ENCODE results near the gene ARID4A.
"Not testable (repeated sequence)": the region's sequence is repeated elsewhere in the genome, so short reads cannot be mapped to it uniquely, and the experiment has no call there.

ARID4A gene, protein sequence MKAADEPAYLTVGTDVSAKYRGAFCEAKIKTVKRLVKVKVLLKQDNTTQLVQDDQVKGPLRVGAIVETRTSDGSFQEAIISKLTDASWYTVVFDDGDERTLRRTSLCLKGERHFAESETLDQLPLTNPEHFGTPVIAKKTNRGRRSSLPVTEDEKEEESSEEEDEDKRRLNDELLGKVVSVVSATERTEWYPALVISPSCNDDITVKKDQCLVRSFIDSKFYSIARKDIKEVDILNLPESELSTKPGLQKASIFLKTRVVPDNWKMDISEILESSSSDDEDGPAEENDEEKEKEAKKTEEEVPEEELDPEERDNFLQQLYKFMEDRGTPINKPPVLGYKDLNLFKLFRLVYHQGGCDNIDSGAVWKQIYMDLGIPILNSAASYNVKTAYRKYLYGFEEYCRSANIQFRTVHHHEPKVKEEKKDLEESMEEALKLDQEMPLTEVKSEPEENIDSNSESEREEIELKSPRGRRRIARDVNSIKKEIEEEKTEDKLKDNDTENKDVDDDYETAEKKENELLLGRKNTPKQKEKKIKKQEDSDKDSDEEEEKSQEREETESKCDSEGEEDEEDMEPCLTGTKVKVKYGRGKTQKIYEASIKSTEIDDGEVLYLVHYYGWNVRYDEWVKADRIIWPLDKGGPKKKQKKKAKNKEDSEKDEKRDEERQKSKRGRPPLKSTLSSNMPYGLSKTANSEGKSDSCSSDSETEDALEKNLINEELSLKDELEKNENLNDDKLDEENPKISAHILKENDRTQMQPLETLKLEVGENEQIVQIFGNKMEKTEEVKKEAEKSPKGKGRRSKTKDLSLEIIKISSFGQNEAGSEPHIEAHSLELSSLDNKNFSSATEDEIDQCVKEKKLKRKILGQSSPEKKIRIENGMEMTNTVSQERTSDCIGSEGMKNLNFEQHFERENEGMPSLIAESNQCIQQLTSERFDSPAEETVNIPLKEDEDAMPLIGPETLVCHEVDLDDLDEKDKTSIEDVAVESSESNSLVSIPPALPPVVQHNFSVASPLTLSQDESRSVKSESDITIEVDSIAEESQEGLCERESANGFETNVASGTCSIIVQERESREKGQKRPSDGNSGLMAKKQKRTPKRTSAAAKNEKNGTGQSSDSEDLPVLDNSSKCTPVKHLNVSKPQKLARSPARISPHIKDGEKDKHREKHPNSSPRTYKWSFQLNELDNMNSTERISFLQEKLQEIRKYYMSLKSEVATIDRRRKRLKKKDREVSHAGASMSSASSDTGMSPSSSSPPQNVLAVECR

DNA sequence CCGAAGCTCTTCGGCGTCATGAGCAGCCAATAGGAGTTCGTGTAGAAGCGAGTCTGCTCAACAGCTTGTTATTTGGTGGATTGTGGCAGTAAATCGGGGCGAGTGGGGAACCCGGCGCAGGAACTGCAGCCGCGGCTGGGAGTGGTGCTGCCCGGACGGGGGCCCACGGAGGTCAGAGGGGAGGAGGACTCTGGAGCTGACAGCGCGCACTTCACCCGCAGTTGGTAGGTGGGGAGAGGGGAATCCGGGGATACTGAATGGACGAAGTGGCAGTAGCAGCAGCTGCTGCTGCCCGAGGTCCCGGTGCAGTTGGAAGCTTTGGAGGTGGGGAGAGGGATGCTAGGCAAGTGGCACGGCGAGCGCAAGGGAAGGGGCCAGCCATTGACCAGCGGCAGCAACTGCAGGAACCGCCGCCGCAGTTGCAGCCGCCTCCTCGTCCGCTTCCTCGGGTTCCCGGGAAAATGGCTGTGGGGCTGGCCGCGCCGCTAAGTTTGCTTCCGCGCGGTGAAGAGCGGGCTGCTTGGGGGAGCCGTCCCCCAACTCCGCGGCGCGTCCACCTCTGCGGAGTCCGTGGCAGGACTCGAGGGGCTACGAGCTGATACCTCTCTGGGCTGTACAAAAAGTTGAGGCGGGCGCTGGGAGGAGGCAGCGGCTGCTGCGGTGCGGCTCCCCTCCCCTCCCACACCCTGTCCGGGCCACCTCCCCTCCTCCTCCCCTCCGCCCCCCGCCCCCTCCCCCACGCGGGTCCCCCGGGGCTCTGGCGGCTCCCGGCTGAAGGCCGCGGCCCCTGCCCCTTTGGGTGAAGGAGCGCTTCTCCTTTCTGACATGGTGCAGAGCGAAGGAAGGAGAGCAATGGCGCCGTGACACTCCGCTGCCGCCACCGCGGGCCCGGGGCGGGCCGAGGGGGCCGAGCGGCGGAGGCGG lies at the start of gene ARID4A:
TSS of gene ARID4A (plus strand) at position 79 of the 924 bp plus-strand sequence. CDS start 1,300 bp downstream, outside the sequence.
- peak; percentile 65 for DNase-seq

DNA sequence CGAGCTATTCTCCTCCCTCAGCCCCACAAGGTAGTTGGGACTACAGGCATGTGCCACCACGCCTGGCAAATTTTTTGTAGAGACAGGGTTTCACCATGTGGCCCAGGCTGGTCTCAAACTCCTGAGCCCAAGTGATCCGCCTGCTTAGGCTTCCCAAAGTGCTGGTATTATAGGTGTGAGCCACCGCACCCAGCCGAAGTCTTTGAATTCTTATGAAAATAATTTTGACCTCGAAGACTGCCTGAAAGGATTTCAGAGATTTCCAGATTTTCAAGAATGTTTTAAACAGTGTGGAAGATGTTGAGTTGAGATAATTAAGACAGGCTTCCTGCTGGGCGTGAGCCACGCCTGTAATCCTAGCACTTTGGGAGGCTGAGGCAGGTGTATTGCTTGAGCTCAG lies 48.7 kb upstream of the ARID4A start:
- DNase-seq: no peak

DNA sequence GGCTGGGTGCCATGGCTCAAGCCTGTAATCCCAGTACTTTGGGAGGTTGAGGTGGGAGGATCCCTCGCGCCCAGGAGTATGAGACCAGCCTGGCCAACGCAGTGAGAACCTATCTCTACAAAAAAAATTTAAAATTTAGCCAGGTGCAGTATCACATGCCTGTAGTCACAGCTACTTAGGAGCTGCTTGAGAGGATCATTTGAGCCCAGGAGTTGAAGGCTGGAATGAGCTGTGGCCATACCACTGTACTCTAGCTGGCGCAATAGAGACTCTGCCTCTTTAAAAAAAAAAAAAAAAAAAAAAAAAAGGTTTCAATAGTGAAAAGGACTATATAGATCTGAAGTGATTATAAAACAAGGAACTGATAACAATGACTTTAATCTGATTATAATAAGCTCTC lies 40.2 kb upstream of the ARID4A start:
- DNase-seq: no peak

DNA sequence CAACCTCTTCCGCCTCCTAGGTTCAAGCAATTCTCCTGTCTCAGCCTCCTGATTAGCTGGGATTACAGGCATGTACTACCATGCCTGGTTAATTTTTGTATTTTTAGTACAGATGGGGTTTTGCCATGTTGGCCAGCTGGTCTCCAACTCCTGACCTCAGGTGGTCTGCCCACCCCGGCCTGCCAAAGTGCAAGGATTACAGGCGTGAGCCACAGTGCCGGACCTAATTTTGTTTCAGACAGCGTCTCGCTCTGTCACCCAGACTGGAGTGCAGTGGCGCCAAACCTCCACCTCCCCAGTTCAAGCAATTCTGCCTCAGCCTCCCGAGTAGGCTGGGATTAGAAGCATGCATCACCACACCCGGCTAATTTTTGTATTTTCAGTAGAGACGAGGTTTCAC lies 36.4 kb upstream of the ARID4A start:
- not testable (repeated sequence) for DNase-seq

DNA sequence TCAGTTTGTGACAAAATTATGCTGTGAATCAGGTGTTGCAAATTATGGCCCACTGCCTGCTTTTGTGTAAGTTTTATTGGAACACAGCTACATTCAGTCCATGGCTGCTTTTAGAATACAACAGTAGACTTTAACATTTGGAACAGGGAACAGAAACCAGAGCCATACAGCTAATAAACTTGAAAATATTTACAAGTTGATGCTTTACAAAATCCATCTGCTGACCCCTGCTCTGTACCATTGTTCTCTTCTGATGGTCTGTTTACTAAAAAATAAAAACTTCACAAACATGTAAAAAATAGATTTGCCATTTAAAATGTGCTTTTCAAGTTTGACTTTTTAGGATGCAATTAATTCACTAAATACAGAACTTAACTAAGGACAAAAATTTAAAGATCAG lies 33.0 kb upstream of the ARID4A start:
- no peak for DNase-seq

DNA sequence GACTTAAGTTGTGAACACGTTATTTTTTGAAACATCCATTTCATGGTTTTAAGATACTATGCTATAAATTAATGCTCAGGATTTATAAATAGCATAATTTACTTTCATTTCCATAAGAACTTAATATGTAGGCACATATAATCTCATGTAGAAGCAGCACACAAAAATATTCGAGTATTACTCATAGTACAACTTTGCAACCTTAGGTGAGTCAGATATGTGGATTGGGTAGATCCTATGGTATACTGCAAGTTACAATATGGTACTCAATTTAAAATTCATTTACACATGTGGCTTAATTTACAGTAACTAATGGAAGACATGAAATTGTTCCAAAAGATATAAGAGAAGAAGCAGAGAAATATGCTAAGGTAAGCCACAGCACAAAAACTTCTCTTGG lies 27.7 kb upstream of the ARID4A start:
- no peak for DNase-seq

DNA sequence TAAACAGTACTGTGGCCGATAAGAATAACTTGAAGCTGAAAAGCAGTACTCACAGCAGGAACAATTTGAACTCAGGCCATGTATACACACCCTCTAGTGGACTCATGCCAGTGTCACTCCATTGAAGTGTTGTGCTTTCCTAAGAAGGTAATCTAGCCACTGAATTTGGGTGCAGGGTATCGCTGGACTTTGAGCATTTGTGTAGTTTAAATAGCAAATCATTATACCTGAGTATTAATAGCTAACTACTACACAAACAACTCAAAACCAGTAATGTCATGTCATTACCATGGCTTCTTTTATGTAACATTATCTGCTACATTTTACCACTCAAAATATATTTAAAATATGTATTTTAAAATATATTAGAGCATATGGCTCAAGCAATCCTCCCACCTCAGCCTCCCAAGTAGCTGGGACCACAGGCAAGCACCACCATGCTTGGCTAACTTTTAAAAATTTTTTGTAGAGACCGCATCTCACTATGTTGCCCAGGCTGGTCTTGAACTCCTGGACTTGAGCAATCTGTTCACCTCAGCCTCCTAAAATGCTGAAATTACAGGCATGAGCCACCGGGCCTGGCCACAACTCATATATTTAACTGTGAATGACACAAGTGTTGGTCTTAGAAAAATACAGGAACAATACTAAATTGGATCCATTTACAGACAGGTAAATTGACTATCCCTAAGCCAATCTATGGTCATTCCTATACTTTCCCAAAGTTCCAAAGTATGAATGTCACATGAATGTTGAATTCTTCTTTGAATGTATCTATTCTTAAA lies 25.6 kb upstream of the ARID4A start:
- no peak for DNase-seq

GRCh38 chr14:58274881-58275280 lies 23.5 kb upstream of the ARID4A start:
- no peak for DNase-seq

DNA sequence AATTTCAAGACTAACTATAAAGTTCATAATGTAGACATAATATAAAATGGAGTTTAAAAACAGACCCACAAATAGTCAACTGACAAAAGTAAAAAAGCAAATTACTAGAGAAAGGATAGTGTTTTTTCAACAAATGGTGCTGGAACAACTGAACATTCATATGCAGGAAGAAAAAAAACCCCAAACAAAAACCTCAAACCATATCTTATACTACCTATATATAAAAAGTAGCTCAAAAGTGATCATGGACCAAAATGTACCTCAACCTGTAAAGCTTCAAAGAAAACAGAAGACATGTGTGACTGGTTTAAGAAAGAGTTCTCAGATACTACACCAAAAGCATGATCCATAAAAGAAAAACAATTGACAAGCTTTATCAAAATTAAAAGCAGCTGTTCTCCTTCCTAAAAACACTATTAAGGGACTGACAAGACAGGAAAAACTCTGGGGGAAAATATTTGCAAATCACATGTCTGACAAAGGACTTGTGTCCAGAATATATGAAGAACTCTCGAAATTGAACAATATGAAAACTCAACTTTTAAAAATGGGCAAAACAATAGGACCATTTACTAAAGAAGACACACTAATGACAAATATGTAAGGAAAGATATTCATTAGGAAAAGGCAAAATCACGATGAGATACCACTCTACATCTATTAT lies 22.7 kb upstream of the ARID4A start:
- no peak for DNase-seq

GRCh38 chr14:58276208-58276607 lies 22.1 kb upstream of the ARID4A start:
- no peak for DNase-seq

- DNase-seq: no peak
Observed at GRCh38 chr14:58278177-58278576, 20.2 kb upstream of the ARID4A start.

GRCh38 chr14:58280954-58281787 lies 17.2 kb upstream of the ARID4A start:
- DNase-seq: peak; percentile 48

GRCh38 chr14:58281969-58282368 lies 16.4 kb upstream of the ARID4A start:
- DNase-seq: no peak

DNA sequence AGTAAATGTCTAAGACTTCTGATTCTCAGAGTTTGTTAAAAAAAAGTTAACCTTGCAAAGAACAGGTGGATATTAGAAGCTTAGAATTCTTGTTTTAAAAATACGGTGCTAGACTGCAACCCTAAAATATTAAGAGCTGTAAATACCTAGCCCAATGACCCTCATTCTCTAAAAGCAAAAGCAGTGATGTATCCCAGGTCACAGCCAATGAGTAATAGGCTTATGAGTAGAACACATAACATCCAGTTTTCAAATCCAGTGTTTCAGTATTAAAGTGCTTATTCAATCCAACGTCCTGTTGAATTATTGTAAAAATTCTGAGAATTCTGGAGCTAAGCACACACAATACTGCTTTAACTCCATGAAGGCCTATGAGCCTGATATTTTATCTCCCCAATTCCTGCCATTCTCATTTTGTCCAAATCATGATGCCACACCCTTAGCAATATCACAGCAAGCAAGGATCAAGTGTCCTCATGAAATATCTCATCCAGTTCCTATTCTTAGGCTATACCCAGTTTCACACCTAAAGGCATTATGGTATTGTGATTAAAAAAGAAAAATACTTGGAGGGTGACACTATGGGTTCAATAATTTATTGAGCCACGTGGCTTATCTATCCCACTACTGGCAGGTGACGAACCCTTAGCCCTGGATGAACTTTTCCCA lies 15.3 kb upstream of the ARID4A start:
- no peak for DNase-seq

GRCh38 chr14:58283730-58284129 lies 14.6 kb upstream of the ARID4A start:
- DNase-seq: no peak

- DNase-seq: no peak
Observed at GRCh38 chr14:58285132-58285531, 13.2 kb upstream of the ARID4A start.

DNA sequence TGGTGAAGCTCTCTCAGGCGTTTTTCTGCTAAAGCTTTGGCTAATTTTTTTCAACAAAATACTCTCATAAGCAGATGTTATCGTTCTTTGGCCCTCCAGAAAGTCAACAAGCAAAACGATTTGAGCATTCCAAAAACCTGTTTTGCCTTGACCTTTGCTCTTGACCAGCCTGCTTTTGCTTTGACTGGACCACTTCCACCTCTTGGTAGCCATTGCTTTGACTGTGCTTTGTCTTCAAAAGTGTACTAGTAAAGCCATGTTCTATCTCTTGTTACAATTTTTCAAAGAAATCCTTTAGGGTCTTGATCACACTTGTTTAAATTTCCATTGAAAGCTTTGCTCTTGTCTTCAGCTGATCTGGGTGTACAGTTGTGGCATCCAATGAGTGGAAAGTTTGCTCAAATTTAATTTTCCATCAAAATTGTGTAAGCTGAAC lies 10.7 kb upstream of the ARID4A start:
- DNase-seq: no peak

- no peak for DNase-seq
Observed at GRCh38 chr14:58288106-58288792, 10.1 kb upstream of the ARID4A start.

Data from midbrain (tissue), 1 donor.